A549 (cell line): ENCODE results near the gene UQCC2.

Experiments
- CBX8 ChIP-seq: fragments of 200-600 bp; sonication (generic); IDR thresholded peaks from 2 replicates; pipeline ENCODE4 v1.6.1; 2016
- CEBPB ChIP-seq, 2 experiments: fragments of >200 bp in 1 of 2; sonication (Bioruptor Twin) in 1 of 2; formaldehyde crosslinking in 1 of 2; IDR thresholded peaks; 2 replicates each; pipeline ENCODE4 v1.6.1; 2012 to 2016
- KDM1A ChIP-seq: fragments of 200-600 bp; sonication (generic); IDR thresholded peaks from 2 replicates; pipeline ENCODE4 v1.6.1; 2016; ENCODE audit warnings: low read depth, mild to moderate bottlenecking
- NR3C1 ChIP-seq: fragments of >200 bp; sonication (Bioruptor Twin); formaldehyde crosslinking; IDR thresholded peaks from 3 replicates; pipeline ENCODE4 v1.6.1; 2017
- POLR2A ChIP-seq: IDR thresholded peaks from 2 replicates; pipeline ENCODE4 v1.6.1; 2012; ENCODE audit warnings: mild to moderate bottlenecking, low read length
- RAD21 ChIP-seq, 2 experiments: fragments of >200 bp in 1 of 2; sonication (Bioruptor Twin) in 1 of 2; formaldehyde crosslinking in 1 of 2; IDR thresholded peaks in 1 of 2; conservative IDR thresholded peaks in 1 of 2; 2 replicates in 1 of 2; 3 replicates in 1 of 2; pipeline ENCODE4 v1.6.1; 2012 to 2018; ENCODE audit warnings: inconsistent platforms in 1 of 2
- RARB ChIP-seq: fragments of 250-450 bp; sonication (Bioruptor Pico); IDR thresholded peaks from 2 replicates; pipeline ENCODE4 v1.8.0; 2021; ENCODE audit warnings: mild to moderate bottlenecking, moderate library complexity
- USF2 ChIP-seq: fragments of 450-650 bp; IDR thresholded peaks from 2 replicates; pipeline ENCODE4 v1.6.1; 2014; ENCODE audit warnings: antibody characterized with exemption
- TF ChIP-seq, protein P1 (sequence below): fragments of >200 bp; sonication (Bioruptor Twin); formaldehyde crosslinking; IDR thresholded peaks from 3 replicates; pipeline ENCODE4 v1.5.1; 2016
- TF ChIP-seq, protein P2 (sequence below): fragments of 200-600 bp; sonication (generic); IDR thresholded peaks from 2 replicates; pipeline ENCODE4 v1.6.1; 2016; ENCODE audit warnings: antibody characterized with exemption, mild to moderate bottlenecking, moderate library complexity

- TF ChIP-seq, protein P1, sequence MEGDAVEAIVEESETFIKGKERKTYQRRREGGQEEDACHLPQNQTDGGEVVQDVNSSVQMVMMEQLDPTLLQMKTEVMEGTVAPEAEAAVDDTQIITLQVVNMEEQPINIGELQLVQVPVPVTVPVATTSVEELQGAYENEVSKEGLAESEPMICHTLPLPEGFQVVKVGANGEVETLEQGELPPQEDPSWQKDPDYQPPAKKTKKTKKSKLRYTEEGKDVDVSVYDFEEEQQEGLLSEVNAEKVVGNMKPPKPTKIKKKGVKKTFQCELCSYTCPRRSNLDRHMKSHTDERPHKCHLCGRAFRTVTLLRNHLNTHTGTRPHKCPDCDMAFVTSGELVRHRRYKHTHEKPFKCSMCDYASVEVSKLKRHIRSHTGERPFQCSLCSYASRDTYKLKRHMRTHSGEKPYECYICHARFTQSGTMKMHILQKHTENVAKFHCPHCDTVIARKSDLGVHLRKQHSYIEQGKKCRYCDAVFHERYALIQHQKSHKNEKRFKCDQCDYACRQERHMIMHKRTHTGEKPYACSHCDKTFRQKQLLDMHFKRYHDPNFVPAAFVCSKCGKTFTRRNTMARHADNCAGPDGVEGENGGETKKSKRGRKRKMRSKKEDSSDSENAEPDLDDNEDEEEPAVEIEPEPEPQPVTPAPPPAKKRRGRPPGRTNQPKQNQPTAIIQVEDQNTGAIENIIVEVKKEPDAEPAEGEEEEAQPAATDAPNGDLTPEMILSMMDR = no peak
- TF ChIP-seq CBX8 (no peak), POLR2A (no peak), NR3C1 (no peak), RAD21 (conservative IDR thresholded peaks at IDR 0.05 in 1 of 2, IDR thresholded peaks at IDR 0.05 in 1 of 2) (no peak), CEBPB (IDR thresholded peaks at IDR 0.05) (no peak), RARB (no peak), USF2 (no peak), KDM1A (no peak)
- TF ChIP-seq, protein P2, sequence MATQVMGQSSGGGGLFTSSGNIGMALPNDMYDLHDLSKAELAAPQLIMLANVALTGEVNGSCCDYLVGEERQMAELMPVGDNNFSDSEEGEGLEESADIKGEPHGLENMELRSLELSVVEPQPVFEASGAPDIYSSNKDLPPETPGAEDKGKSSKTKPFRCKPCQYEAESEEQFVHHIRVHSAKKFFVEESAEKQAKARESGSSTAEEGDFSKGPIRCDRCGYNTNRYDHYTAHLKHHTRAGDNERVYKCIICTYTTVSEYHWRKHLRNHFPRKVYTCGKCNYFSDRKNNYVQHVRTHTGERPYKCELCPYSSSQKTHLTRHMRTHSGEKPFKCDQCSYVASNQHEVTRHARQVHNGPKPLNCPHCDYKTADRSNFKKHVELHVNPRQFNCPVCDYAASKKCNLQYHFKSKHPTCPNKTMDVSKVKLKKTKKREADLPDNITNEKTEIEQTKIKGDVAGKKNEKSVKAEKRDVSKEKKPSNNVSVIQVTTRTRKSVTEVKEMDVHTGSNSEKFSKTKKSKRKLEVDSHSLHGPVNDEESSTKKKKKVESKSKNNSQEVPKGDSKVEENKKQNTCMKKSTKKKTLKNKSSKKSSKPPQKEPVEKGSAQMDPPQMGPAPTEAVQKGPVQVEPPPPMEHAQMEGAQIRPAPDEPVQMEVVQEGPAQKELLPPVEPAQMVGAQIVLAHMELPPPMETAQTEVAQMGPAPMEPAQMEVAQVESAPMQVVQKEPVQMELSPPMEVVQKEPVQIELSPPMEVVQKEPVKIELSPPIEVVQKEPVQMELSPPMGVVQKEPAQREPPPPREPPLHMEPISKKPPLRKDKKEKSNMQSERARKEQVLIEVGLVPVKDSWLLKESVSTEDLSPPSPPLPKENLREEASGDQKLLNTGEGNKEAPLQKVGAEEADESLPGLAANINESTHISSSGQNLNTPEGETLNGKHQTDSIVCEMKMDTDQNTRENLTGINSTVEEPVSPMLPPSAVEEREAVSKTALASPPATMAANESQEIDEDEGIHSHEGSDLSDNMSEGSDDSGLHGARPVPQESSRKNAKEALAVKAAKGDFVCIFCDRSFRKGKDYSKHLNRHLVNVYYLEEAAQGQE = no peak
Measured at GRCh38 chr6:33679761-33680160, 31.7 kb downstream of the UQCC2 start.
